B cell (primary cell): ENCODE results near the gene FBLN5. TPM values are rescaled to one million over a fixed set of nuclear protein-coding genes. Genes with fewer than 3 reads are reported as not detected.

Experiments used
- ATAC-seq: fragments of 200-7000 bp; cut with Tn5 transposase; one replicate; pipeline ENCODE4 v1.10.0; 2021; ENCODE audit warnings: low read depth, mild to moderate bottlenecking, moderate number of reproducible peaks, moderate library complexity
- CTCF ChIA-PET: fragments of 350-600 bp; sonication (Branson Sonifier 250); formaldehyde crosslinking; loops from one replicate; lab custom pipeline; 2021; ENCODE audit warnings: antibody characterized with exemption, inconsistent platforms; lab: Charles Lee
- POLR2A ChIA-PET: fragments of 350-600 bp; sonication (Branson Sonifier 250); formaldehyde crosslinking; loops from one replicate; lab custom pipeline; 2021; ENCODE audit warnings: antibody characterized with exemption; lab: Charles Lee
- DNase-seq: peaks from one replicate; pipeline ENCODE4 v3.0.0; 2013
- H2AFZ ChIP-seq: 2 replicates; pipeline ENCODE4 v1.6.1; 2012; ENCODE audit warnings: mild to moderate bottlenecking, low read depth, low read length; ENCODE audit not compliant: insufficient read depth, poor library complexity, severe bottlenecking
- H3K27ac ChIP-seq, 2 donors: 1 replicate in 1 of 2; 2 replicates in 1 of 2; pipeline ENCODE4 v1.5.1; 2012 to 2013; ENCODE audit warnings: low read length in 2 of 2, mild to moderate bottlenecking in 2 of 2, moderate library complexity in 1 of 2
- H3K27me3 ChIP-seq, 4 experiments: fragments of 200-600 bp in 1 of 4; sonication (generic) in 1 of 4; replicated peaks in 1 of 4; 1 replicate in 2 of 4; 2 replicates in 2 of 4; pipeline versions ENCODE4 v1.6.1 to v1.7.0; 2013 to 2016; ENCODE audit warnings: low read length in 3 of 4, mild to moderate bottlenecking in 2 of 4, mixed read lengths in 1 of 4, moderate library complexity in 1 of 4; ENCODE audit not compliant: insufficient read depth in 4 of 4, control insufficient read depth in 3 of 4; ENCODE audit errors: control extremely low read depth in 1 of 4
- H3K36me3 ChIP-seq, 2 experiments: replicated peaks in 1 of 2; 1 replicate in 1 of 2; 2 replicates in 1 of 2; pipeline versions ENCODE4 v1.6.1 to v1.7.1; 2013; ENCODE audit warnings: low read length in 1 of 2; ENCODE audit not compliant: insufficient read depth in 2 of 2, control insufficient read depth in 1 of 2; ENCODE audit errors: control extremely low read depth in 1 of 2, extremely low read depth in 1 of 2
- H3K4me1 ChIP-seq, 2 donors: fragments of 200-600 bp in 1 of 2; sonication (generic) in 1 of 2; 1 replicate in 1 of 2; 2 replicates in 1 of 2; pipeline versions ENCODE4 v1.5.1 to v1.6.1; 2013 to 2017; ENCODE audit warnings: low read length in 2 of 2; ENCODE audit not compliant: control insufficient read depth in 2 of 2, insufficient read depth in 2 of 2
- H3K4me2 ChIP-seq: replicated peaks from 2 replicates; pipeline ENCODE3; 2012; ENCODE audit warnings: mild to moderate bottlenecking, low read depth, low read length; ENCODE audit not compliant: poor library complexity, severe bottlenecking
- H3K4me3 ChIP-seq, 5 experiments: fragments of 200-600 bp in 1 of 5; sonication (generic) in 1 of 5; 1 replicate in 3 of 5; 2 replicates in 2 of 5; pipeline versions ENCODE4 v1.5.1 to v1.7.0; 2011 to 2016; ENCODE audit warnings: low read length in 4 of 5, mild to moderate bottlenecking in 4 of 5, low read depth in 2 of 5, control low read depth in 1 of 5, moderate library complexity in 1 of 5; ENCODE audit not compliant: insufficient read depth in 1 of 5; ENCODE audit errors: control extremely low read depth in 1 of 5, extremely low read depth in 1 of 5
- H3K79me2 ChIP-seq: fragments of 200-600 bp; sonication (generic); one replicate; pipeline ENCODE4 v1.6.0; 2016; ENCODE audit warnings: low read length; ENCODE audit not compliant: control insufficient read depth, insufficient read depth
- H3K9ac ChIP-seq: fragments of 200-600 bp; sonication (generic); 2 replicates; pipeline ENCODE4 v1.6.1; 2017; ENCODE audit warnings: mild to moderate bottlenecking, low read length, moderate library complexity
- H3K9me3 ChIP-seq, 3 donors: one replicate each; pipeline versions ENCODE4 v1.6.1 to v1.7.1; 2013; ENCODE audit warnings: low read length in 2 of 3; ENCODE audit not compliant: control insufficient read depth in 2 of 3, insufficient read depth in 1 of 3; ENCODE audit errors: control extremely low read depth in 1 of 3
- H4K20me1 ChIP-seq: 2 replicates; pipeline ENCODE4 v1.6.0; 2012; ENCODE audit warnings: mild to moderate bottlenecking, low read length; ENCODE audit not compliant: insufficient read depth, control insufficient read depth, poor library complexity, severe bottlenecking
- H3K27ac Mint-ChIP-seq: one replicate; pipeline ENCODE4 v1.8.0; 2021; ENCODE audit warnings: mixed read lengths
- H3K27me3 Mint-ChIP-seq: one replicate; pipeline ENCODE4 v1.8.0; 2021; ENCODE audit warnings: mixed read lengths
- H3K4me1 Mint-ChIP-seq: one replicate; pipeline ENCODE4 v1.8.0; 2021; ENCODE audit warnings: mixed read lengths
- H3K4me3 Mint-ChIP-seq: one replicate; pipeline ENCODE4 v1.8.0; 2021; ENCODE audit warnings: mixed read lengths
- H3K9me3 Mint-ChIP-seq: one replicate; pipeline ENCODE4 v1.8.0; 2022; ENCODE audit warnings: mixed read lengths; ENCODE audit not compliant: insufficient read depth
- CTCF ChIP-seq: fragments of 200-600 bp; IDR thresholded peaks from one replicate; pipeline ENCODE4 v1.8.0; 2022; ENCODE audit warnings: antibody characterized with exemption, mild to moderate bottlenecking
- EZH2 ChIP-seq: IDR thresholded peaks from 2 replicates; pipeline ENCODE4 v1.6.1; 2012; ENCODE audit warnings: borderline replicate concordance, low read depth, mild to moderate bottlenecking, moderate library complexity, low read length; ENCODE audit not compliant: insufficient read depth, poor library complexity, severe bottlenecking
- WGBS: methylation state at CpG from one replicate; pipeline ENCODE4 v1.1.5; 2013; ENCODE audit warnings: missing lambda C conversion rate; ENCODE audit not compliant: insufficient coverage; 5-methylcytosine and 5-hydroxymethylcytosine counted together
- intact Hi-C: fragments of 100-400 bp; cut with micrococcal nuclease; formaldehyde crosslinking; loops from one replicate; pipeline ENCODE4 v1.10.0; 2022
- polyA minus RNA-seq: library from RNA; depleted of rRNA, polyadenylated mRNA; stranded (reverse); fragments of >200 nt; gene quantifications from 2 replicates; pipeline ENCODE4 v1.2.3, GENCODE V29; 2012
- polyA plus RNA-seq: library from polyadenylated mRNA; depleted of rRNA; stranded (reverse); fragments of >200 nt; gene quantifications from 2 replicates; pipeline ENCODE4 v1.2.3, GENCODE V29; 2012
- total RNA-seq, 2 donors: library from RNA; stranded (reverse); fragments of 120-200 nt in 1 of 2; gene quantifications; 1 replicate in 1 of 2; 2 replicates in 1 of 2; pipeline versions ENCODE4 v1.2.3 to v1.2.4, GENCODE V29; 2013 to 2022

Gene FBLN5
- total RNA-seq (0.12 and 0.37 TPM in 2 replicates), polyA plus RNA-seq (0.13 and 0.31 TPM in 2 replicates), polyA minus RNA-seq (0.43 and 0.64 TPM in 2 replicates)
- total RNA-seq (2013): 0.86 TPM

- peaks cover 10 to 13% of the 10 kb centered on the region in 2 donors for H3K4me1 ChIP-seq
- intact Hi-C loops: no loop called here
- H3K27me3 ChIP-seq: peaks cover 0 to 31% (median 21%) of the 10 kb centered on the region in 4 experiments
- no peak within 1 kb of the TSS for H3K27ac ChIP-seq
- H4K20me1 ChIP-seq: no peaks in the 10 kb centered on the region
- CTCF ChIA-PET: no interaction called here
- ATAC-seq (peak; percentile 41), DNase-seq (peak; percentile 22)
- peak within 1 kb of the TSS in 4 of 5 experiments; percentile 8 to 43 (median 38) for H3K4me3 ChIP-seq
- H3K79me2 ChIP-seq: no peaks in the 10 kb centered on the region
- TF ChIP-seq CTCF (no peak), EZH2 (no peak)
- H3K27me3 Mint-ChIP-seq: peaks cover 43% of the 10 kb centered on the region
- no peak within 1 kb of the TSS for H3K27ac Mint-ChIP-seq
- no peaks in the 10 kb centered on the region for H3K9me3 Mint-ChIP-seq
- H3K36me3 ChIP-seq: no peaks in the 10 kb centered on the region
- H3K9me3 ChIP-seq: no peaks in the 10 kb centered on the region
- peak within 1 kb of the TSS; percentile 53 for H3K9ac ChIP-seq
- peak within 1 kb of the TSS; percentile 70 for H2AFZ ChIP-seq
- peak within 1 kb of the TSS; percentile 81 for H3K4me2 ChIP-seq
- WGBS: 2% methylated on average over 43 of the region's 54 CpGs
- peaks cover 13% of the 10 kb centered on the region for H3K4me1 Mint-ChIP-seq
- POLR2A ChIA-PET: no interaction called here
- H3K4me3 Mint-ChIP-seq: peak within 1 kb of the TSS; percentile 85
These were observed at the start of gene FBLN5 for GRCh38 chr14:91947475-91948184. Gene FBLN5 (minus strand): TSS chr14:91947694. CDS start chr14:91947229, 465 bp downstream.

GRCh38 chr14:91996948-91997371 lies 49.5 kb upstream of the FBLN5 start:
- no peak overlapping the region for H3K27ac ChIP-seq
- no peaks in the 10 kb centered on the region for H4K20me1 ChIP-seq
- H3K4me3 Mint-ChIP-seq: no peak overlapping the region
- intact Hi-C loops: loop anchor here (1.0 to 5.0 kb wide), 2 partner anchors 345 to 513 kb away; no protein-coding TSS in a partner anchor
- H3K4me3 ChIP-seq: no peak overlapping the region
- ChIA-PET CTCF (interaction anchor here (0.7 to 4.2 kb wide), 33 partner anchors 9 to 641 kb away, joined by 3 to 72 read pairs (median 5); partner anchors contain the start of genes ATXN3 and TRIP11), POLR2A (no interaction called here)
- peak; percentile 59 for DNase-seq
- no peak overlapping the region for H3K27ac Mint-ChIP-seq
- ATAC-seq: no peak
- peaks cover 0 to 5% of the 10 kb centered on the region in 2 donors for H3K4me1 ChIP-seq
- no peaks in the 10 kb centered on the region for H3K79me2 ChIP-seq
- no peak overlapping the region for H3K4me2 ChIP-seq
- H3K27me3 Mint-ChIP-seq: no peaks in the 10 kb centered on the region
- H3K27me3 ChIP-seq: no peaks in the 10 kb centered on the region
- H3K36me3 ChIP-seq: peaks cover 6 to 25% of the 10 kb centered on the region in 2 experiments
- H3K9me3 Mint-ChIP-seq: no peaks in the 10 kb centered on the region
- no peak overlapping the region for H3K9ac ChIP-seq
- no CpG with 5 or more reads among the region's 2 CpGs for WGBS
- no peaks in the 10 kb centered on the region for H3K9me3 ChIP-seq
- H2AFZ ChIP-seq: no peak overlapping the region
- peaks cover 5% of the 10 kb centered on the region for H3K4me1 Mint-ChIP-seq
- no peak for TF ChIP-seq EZH2
- peak; percentile 76 for TF ChIP-seq CTCF
